Activated CD8-positive, alpha-beta memory T cell treated with anti-CD3 and anti-CD28 coated beads, Interleukin-2, amount 50 U/mL, for 24 hours (primary cell): ENCODE measurements around the gene MKRN1.
"Not testable (repeated sequence)": the region's sequence is repeated elsewhere in the genome, so short reads cannot be mapped to it uniquely, and the experiment has no call there.

Experiments used
- DNase-seq: peaks from one replicate; pipeline ENCODE4 v3.0.0-alpha.2; 2020; ENCODE audit errors: extremely low read depth

The MKRN1 gene

GRCh38 chr7:140485500-140486265 lies 6.4 kb upstream of the MKRN1 start:
- DNase-seq: no peak

GRCh38 chr7:140484951-140485499 lies 5.7 kb upstream of the MKRN1 start:
- no peak for DNase-seq

- no peak for DNase-seq
Observed at GRCh38 chr7:140484479-140484878, 5.2 kb upstream of the MKRN1 start.

GRCh38 chr7:140479739-140480084 lies 407 bp upstream of the MKRN1 start:
- DNase-seq: no peak

- DNase-seq: no peak
Observed at GRCh38 chr7:140478246-140479061, 851 bp downstream of the MKRN1 start.

- no peak for DNase-seq
Observed at GRCh38 chr7:140476698-140477261, 2.5 kb downstream of the MKRN1 start.

DNA sequence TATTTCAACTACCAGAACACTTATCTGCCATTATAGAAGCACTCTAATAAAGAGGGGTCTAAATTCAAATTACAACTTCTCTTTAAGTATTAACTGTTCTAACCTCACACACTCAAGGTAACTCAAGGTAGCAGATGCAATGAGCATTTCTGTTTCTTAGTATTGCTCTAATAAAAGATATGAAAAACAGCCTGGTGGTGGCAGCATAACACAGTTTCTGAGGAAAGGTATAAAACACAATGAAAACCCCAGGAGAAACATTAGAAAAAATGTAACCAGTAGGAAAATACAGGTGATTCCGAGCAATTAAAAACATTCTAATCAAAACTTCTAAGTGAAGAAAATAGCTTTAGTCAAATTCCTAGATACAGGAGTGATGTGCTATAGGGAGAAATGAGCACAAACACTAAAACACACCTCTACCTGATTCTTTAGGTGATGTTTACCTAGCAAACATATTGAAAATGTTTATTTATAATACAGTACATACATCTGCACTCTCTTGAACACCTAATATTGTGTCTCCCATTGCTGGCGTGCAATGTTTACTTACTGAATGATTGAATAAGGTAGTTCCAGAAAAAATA lies 3.5 kb downstream of the MKRN1 start:
- DNase-seq: no peak

DNA sequence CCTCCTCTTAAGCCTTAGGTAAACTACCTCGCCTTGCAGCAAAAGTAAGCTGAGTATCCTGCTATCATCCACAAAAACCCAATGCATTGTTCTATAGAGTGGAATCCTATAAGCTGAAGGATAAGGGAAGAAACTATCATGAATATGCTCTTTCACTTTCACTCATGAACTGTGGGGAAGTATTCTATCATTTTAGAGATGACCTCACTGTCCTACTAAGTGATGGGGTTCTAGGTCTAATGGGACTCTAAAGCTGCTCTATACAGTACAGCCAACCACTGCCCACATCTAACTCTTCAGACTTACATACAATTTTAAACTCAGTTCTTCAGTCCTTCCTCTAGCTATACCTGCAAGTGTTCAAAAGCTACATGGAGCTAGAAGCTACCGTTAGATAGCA lies 16.2 kb downstream of the MKRN1 start:
- no peak for DNase-seq

GRCh38 chr7:140458916-140459315 lies 20.4 kb downstream of the MKRN1 start:
- DNase-seq: no peak

DNA sequence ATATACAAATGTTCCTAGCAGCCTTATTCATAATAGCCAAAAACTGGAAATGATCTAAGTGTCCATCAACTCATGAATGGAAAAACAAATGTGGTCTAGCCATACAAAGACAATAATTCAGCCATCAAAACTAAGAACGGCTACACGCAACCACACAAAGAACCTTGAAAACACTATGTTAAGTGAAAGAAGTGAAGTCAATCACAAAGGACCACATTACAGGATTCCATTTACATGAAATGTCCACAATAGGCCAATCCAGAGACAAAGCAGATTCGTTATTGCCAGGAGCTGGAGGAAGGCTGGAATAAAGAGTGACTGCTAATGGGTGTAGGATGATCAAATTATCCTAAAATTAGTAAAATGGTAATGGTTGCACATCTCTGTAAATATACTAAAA lies 21.1 kb downstream of the MKRN1 start:
- no peak for DNase-seq

GRCh38 chr7:140456551-140457051 lies 22.7 kb downstream of the MKRN1 start:
- no peak for DNase-seq

- no peak for DNase-seq
Observed at GRCh38 chr7:140455743-140456142, 23.6 kb downstream of the MKRN1 start.

DNA sequence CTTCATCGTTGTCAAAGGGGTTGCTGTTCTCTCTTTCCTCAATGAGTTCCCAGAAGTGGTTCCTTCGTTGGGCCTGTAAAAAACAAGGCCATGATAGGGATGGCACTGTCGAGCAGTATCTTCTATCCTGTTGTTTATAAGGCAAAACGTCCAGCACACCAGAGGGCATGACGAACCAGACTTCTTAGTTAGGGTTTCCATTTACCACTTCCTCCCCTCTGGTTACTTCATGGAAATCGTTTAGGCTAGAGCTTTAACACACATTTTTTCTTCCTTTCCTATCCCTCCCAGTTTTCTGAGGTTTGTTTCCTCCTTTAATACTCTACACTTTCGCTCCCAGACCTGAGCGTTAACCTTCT lies 24.7 kb downstream of the MKRN1 start:
- DNase-seq: no peak

DNA sequence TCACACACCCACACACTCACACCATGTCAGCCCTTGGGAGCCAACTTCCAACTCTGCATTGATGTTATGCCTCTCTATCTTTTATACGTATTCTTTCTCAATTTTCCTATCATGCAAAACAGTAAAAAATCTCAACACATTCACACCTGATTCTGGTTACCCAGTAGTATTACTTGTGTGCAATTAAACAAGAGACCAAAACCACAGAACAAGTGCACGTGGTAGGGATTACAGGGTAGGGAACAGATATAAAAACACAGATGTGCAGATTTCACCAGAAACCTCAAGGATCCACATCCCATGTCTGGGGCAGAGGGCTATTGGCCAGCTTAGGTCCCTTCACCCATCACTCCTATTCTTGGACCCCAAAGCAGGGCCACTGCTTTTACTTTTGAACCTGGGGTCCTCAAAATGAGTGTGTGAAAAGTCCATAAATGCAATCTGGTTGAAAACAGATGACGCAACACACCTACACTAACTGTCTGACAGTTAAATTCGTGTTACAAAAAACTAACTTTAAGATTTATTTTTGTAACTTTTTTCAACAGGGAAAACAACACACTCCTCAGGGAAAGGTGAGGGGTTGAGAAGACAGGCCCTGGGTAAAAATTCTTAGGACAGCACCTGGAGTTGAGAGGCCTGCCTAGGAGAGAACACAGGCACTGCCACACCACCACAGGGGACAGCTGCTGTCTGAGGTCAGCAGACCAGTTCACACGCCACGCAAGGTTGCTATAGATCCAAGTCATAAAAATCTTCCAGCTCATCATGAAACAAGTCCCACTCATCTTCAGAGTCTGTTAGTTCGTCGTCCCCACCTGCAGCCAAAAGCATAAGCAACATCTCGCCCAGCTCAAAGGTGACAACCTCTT lies 25.3 kb downstream of the MKRN1 start:
- not testable (repeated sequence) for DNase-seq

DNA sequence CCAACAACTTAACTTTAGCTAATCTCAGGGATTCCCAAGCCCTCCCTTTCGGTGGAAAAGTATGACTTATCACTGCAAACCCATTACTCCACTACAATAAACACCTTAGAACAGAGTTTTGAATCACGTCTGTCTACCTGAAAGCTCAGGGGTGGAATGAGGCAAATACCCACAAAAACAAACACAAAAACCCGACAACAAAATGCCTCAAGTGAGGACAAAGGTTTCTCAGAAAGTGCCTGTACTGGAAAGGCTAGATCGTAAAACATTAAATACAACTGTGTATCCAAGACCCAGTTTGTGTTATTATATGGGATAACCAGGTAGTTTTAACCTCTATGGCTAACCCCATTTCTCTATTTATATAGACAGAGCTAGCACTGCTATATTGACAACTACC lies 26.0 kb downstream of the MKRN1 start:
- no peak for DNase-seq

DNA sequence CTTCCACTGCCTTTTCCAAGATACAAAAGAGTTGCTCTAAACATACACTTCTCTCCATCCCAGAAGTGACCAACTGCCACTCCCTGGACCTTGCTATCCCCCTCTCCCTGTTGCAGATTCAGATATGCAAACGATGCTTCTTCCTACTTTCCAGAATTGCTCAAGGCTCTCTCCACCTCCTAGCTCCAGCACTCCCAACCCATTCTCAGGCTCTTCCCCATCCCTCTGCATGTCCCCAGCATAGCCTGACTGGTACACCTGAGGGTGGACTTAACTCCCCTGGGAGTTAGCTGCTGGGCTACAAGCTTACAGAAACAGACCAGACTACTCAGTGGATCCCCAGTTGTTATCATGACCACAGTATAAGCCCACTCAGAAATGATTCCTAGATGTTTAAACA lies 27.6 kb downstream of the MKRN1 start:
- no peak for DNase-seq

GRCh38 chr7:140448781-140449480 lies 30.4 kb downstream of the MKRN1 start:
- no peak for DNase-seq

DNA sequence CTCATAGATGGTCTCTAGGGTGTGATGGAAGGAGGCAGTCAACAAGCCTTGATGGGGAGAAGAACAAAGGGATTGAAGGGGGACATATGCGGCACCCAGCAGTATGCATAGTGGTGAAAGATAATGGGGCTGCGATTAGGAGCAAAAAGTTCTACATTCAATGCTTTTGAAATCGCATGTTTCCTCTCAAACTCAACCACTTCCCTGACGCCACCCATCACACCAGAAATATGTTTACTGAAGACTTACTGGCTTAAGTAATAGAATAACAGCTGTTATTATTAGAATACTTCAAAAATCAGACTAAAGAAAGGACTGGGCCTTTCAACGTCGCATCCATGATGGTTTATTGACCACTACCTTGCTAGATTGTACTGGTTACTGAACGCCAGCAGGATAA lies 31.5 kb downstream of the MKRN1 start:
- no peak for DNase-seq

GRCh38 chr7:140446467-140446866 lies 32.8 kb downstream of the MKRN1 start:
- DNase-seq: no peak

- no peak for DNase-seq
Observed at GRCh38 chr7:140441519-140441918, 37.8 kb downstream of the MKRN1 start.

DNA sequence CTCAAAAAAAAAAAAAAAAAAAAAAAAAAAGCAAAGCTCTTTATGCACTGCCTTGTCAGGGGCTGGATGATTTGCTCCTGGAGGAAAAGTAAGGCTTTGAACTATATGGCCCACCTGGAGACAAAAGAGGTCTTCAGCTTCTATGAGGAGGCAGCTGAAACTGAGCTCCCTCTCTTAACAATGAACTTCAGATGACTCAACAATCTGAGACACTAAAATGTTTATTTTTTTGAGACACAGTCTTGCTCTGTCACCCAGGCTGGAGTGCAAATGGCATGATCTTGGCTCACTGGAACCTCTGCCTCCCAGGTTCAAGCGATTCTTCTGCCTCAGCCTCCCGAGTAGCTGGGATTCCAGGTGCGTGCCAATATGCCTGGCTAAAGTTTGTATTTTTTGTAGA lies 38.7 kb downstream of the MKRN1 start:
- DNase-seq: no peak
